Measurements from ENCODE around the gene GYPC.
"Not testable (repeated sequence)": the region's sequence is repeated elsewhere in the genome, so short reads cannot be mapped to it uniquely, and the experiment has no call there.

GYPC gene

DNA sequence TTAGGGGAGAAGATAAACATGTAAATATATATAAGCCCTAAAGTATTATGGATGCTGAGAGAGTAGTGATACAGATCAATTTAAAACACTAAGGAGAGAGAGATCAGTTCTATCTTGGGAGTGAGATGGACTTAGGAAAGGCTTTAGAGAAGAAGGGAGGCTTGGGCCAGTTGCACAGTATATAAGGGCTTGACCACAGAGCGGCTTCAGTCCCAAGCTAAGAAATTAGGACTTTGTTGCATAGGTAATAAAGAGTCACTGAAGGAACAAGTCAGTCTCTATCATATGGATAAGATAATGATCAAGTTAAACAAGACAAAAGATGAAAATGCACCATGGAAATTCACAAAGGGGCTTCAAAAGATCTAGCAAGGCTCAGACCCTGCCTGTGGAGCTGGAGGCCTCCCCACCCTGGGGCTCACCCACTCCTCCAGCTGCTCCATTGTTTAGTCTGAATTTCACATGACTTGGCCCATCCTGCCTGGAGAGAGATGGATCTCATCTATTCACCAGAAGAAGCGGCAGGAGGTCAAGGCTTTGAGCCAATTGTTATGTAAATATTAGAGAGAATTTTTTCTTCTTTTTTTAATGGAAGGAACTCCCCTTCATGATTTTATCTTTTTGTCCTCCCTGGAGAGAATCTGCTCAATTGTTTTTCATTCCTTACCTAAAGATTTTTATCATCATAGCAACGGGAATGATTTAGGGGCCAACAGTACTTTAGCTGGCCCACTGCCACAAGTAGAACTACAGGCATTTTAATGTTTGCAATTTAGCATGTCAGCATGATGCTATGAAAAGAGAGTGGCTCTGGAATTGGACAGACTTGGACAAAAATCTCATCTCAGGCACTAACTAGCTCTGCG lies 44.0 kb downstream of the GYPC start:
- DNase-seq (ENCODE audit: low read depth) = no peak

GRCh38 chr2:126700677-126701076 lies 44.7 kb downstream of the GYPC start:
- DNase-seq (ENCODE audit: low read depth) = no peak

- no peak for DNase-seq (ENCODE audit: low read depth)
Measured at GRCh38 chr2:126703311-126703710, 47.4 kb downstream of the GYPC start.

GRCh38 chr2:126704434-126705160 lies 48.6 kb downstream of the GYPC start:
- DNase-seq (ENCODE audit: low read depth) = no peak

GRCh38 chr2:126707191-126707590 lies 51.2 kb downstream of the GYPC start:
- no peak for DNase-seq (ENCODE audit: low read depth)

GRCh38 chr2:126707941-126708340 lies 52.0 kb downstream of the GYPC start:
- no peak for DNase-seq (ENCODE audit: low read depth)

DNA sequence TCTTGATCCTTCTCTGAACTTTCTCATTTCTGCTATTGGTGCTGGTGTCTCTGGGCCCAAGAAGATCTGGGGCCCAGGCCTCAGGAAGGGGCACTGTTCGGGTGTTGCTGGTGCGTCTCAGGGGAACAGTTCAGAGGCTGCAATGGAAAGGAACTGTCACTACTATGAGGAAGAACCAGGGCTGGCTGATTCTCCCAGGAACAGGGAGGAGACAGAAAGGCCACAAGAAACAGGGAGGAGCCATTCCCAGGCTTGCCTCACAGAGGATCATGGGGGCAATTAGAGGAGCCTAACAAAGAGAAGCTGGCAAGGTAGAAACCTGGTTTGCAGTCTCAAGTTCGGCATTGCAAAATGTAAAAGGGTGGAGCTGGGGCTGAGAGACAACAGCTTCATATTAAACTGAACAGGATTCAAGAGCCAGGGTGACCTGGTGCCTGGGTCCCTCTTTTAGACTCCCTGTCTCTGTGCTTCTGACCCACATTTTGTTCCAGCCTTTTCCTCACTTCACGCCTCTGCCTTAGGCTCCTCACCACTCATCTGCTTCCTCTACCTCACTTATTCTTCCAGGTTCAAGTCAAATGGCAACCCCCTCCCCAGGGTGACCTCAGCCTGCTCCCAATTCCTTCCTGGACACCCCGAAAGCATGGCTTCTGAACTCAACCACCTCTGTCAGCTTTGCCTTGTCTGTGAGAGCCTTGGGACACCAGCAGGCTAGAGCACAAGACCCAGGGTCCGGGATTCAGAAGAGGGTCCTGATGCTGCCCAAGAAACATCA lies 58.4 kb downstream of the GYPC start:
- no peak for DNase-seq (ENCODE audit: low read depth)

- DNase-seq (ENCODE audit: low read depth) = no peak
Measured at GRCh38 chr2:126715111-126715510, 59.2 kb downstream of the GYPC start.

GRCh38 chr2:126715576-126716406 lies 59.8 kb downstream of the GYPC start:
- no peak for DNase-seq (ENCODE audit: low read depth)

DNA sequence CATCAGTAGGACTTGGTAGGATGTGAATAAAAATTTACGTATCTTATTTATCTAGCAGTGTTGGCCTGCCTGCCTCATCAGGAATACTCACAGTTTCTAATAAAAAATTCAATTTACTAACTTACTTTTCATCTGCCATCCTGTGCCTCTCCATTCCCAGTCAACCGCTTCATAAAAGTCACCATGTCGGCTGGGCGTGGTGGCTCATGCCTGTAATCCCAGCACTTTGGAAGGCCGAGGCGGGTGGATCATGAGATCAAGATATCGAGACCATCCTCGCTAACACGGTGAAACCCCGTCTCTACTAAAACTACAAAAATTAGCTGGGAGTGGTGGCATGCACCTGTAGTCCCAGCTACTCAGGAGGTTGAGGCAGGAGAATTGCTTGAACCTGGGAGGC lies 61.3 kb downstream of the GYPC start:
- not testable (repeated sequence) for DNase-seq (ENCODE audit: low read depth)

DNA sequence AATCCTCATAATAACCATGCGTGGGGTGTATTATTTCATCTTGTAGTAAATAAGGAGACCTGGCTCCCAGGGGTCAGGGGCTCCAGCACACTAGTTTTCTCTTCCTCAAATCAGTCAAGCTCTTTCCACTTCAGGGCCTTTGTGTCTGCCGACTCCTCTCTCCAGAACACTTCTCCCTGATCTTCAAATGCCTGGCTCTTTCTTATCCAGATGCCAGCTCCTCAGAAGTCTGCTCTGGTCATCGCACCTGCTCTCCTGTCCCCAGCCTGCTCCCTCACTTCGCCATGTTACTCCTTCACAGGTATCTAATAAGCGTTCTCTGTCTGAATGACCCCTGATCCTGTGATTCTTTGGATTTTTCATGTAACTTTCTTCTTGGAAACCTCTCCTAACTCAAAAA lies 62.0 kb downstream of the GYPC start:
- no peak for DNase-seq (ENCODE audit: low read depth)

- no peak for DNase-seq (ENCODE audit: low read depth)
Measured at GRCh38 chr2:126719191-126719832, 63.4 kb downstream of the GYPC start.

DNA sequence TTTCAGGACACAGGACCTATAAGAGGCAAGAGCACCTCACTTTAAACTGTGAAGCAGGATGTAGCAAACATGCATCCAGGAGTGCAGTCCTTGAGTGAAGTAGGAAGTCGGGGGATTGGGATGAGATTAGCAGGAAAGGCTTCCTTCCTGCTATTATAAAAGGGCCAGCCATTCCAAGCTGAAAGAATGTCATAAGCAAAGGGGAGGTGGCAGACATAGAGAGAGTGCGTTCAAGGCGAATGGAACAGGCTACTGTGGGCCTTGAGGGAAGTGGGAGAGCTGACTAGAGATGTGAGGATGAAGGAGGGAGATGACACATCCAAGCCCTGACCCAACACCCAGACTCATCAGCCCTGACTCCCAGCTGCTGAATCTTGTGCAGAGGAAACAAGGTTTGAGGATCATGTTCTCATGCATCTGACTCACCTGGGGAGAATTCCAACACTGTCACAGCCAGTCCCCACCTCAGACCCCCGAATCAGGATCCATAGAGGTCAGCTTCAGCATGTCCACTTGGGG lies 63.9 kb downstream of the GYPC start:
- no peak for DNase-seq (ENCODE audit: low read depth)

DNA sequence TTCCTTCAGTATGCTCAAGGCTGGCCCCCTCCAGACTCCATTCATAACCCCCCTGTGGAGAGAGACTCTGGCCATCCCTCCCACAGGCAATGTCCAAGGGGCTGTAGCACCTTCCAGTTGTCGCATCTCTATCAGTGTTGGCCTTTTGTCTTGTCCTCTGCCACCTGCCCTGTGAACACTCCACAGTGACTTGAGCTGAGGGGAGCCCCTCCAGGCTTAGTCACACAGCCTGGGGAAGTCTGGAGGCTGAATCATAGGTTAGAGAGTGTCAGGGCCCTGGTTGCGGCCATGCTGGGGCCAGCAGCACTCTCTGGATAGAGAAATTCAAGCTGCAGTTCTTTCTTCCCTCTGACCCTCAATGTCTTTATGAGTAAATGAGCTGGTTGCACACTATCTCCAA lies 64.7 kb downstream of the GYPC start:
- DNase-seq (ENCODE audit: low read depth) = no peak

GRCh38 chr2:126722081-126722480 lies 66.1 kb downstream of the GYPC start:
- DNase-seq (ENCODE audit: low read depth) = no peak

DNA sequence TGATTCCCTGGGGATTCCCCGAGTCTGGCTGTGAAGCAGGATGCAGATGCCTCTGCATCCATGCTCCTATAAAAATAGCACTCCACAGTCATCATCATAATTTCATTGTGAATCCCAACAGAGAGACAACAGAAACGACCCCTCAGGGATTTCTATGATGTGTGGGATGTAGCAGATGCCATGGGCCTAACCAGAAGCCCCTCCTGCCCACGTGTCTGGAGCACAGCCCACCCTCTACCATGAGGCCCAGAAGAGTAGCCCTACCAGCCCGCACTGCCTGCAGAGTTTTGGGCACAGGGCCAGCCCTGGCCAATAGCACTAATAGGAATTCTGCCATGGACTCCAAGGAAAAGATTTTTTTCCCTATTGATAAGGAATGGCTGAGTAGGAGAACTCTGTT lies 66.6 kb downstream of the GYPC start:
- no peak for DNase-seq (ENCODE audit: low read depth)

DNA sequence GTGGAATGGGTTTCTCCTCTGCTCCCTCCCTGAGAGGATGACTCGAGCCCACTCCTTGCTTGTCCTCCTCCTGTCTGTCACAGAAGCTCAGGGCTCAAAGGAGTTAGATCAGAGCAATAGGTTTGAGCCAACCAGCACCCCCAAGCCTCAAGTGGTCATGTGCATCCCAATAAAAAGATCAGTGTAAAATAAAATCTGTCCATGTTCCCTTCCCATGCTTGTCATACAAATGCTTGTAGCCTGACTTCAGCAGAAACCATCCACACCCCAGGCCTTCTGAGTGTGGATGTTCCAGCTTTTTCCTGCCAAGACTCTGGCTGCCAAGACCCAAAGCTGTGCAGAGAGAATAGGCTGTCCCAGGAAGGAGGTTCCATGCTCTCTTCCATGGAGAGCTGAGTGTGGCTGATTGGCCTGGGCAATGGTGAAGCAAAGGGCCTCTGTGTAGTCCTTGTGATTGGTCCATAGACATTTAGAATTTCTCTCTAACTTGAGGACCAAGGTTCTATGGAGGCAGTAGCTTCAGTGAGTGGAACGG lies 67.4 kb downstream of the GYPC start:
- no peak for DNase-seq (ENCODE audit: low read depth)

GRCh38 chr2:126725580-126725979 lies 69.6 kb downstream of the GYPC start:
- no peak for DNase-seq (ENCODE audit: low read depth)

DNA sequence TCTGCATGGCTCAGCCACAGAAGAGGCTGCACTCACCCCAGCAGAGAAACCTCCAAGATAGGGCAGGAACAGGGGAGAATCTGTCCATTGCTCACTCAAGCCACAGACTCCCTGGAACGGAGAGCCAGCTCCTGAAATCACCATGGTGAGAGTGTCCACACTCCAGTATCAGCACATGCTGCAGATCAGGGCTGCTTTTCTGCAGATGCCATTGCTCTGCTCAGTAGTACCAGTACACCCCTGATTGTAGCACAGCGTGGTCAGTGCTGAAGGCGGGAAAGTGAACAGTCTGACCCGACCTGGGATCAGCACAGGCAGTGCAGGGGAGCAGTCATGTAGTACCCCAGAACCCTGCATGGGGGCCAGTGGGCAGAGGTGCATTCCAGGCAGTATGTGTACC lies 73.9 kb downstream of the GYPC start:
- no peak for DNase-seq (ENCODE audit: low read depth)

GRCh38 chr2:126730655-126731054 lies 74.7 kb downstream of the GYPC start:
- DNase-seq (ENCODE audit: low read depth) = no peak

DNA sequence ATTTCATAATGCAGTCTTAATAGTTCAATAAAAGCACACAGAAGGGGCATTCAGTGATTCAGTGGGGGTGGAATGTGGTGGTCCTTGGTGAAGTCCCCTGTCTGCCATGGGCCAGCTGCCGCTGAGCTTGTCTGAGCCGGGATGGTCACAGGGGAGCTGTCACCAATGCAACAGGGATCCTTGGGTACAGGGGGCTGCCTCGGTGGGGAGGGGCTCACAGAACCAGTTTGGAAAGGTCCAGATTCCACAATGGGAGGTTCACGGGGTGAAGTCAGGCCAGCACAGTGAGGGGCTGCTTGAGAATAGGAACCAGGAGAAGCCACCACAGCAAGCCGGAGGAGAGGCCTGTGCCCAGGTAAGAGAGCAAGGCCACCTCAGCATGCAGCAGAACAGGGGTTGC lies 75.4 kb downstream of the GYPC start:
- no peak for DNase-seq (ENCODE audit: low read depth)

Data from T-helper 22 cell (primary cell).